Gastroesophageal sphincter (tissue), 4 donors: ENCODE measurements around the gene CYP8B1. TPM values are rescaled to one million over a fixed set of nuclear protein-coding genes. Genes with fewer than 3 reads are reported as not detected.

ENCODE experiments used
- ATAC-seq: fragments of 150-250 bp; one replicate; pipeline ENCODE4 v1.9.1; 2016; ENCODE audit warnings: mild to moderate bottlenecking, moderate library complexity
- H3K27ac ChIP-seq, 4 donors: fragments of 200-600 bp; sonication (generic) in 3 of 4; 1 replicate in 3 of 4; 2 replicates in 1 of 4; pipeline ENCODE4 v1.5.1; 2016 to 2019
- H3K27me3 ChIP-seq: fragments of 200-600 bp; sonication (generic); one replicate; pipeline ENCODE4 v1.5.1; 2019
- H3K36me3 ChIP-seq, 2 donors: fragments of 200-600 bp; sonication (generic); one replicate each; pipeline ENCODE4 v1.5.1; 2019; ENCODE audit warnings: control low read depth in 1 of 2
- H3K4me1 ChIP-seq, 3 donors: fragments of 200-600 bp; sonication (generic); 1 replicate in 2 of 3; 2 replicates in 1 of 3; pipeline ENCODE4 v1.5.1; 2016 to 2019; ENCODE audit warnings: control low read depth in 2 of 3
- H3K4me3 ChIP-seq, 2 donors: fragments of 200-600 bp; sonication (generic); one replicate each; pipeline ENCODE4 v1.5.1; 2019; ENCODE audit warnings: mild to moderate bottlenecking in 1 of 2, moderate library complexity in 1 of 2
- H3K9me3 ChIP-seq, 3 donors: fragments of 200-600 bp; sonication (generic); one replicate each; pipeline ENCODE4 v1.5.1; 2017 to 2019; ENCODE audit warnings: control low read depth in 2 of 3
- CTCF ChIP-seq, 4 experiments: fragments of 200-600 bp in 2 of 4; fragments of 450-650 bp in 2 of 4; sonication (generic) in 1 of 4; IDR thresholded peaks; one replicate each; pipeline ENCODE4 v1.5.1; 2017 to 2019; ENCODE audit warnings: antibody characterized with exemption in 4 of 4, mild to moderate bottlenecking in 2 of 4, moderate library complexity in 2 of 4
- EP300 ChIP-seq: sonication (generic); formaldehyde crosslinking; IDR thresholded peaks from one replicate; pipeline ENCODE4 v1.6.1; 2017; ENCODE audit warnings: antibody characterized with exemption, mild to moderate bottlenecking
- POLR2A ChIP-seq, 2 donors: fragments of 450-650 bp; IDR thresholded peaks; one replicate each; pipeline ENCODE4 v1.6.1; 2017; ENCODE audit warnings: antibody characterized with exemption in 2 of 2, mild to moderate bottlenecking in 2 of 2, moderate library complexity in 1 of 2
- POLR2AphosphoS5 ChIP-seq: sonication (generic); formaldehyde crosslinking; IDR thresholded peaks from one replicate; pipeline ENCODE4 v1.6.1; 2017; ENCODE audit warnings: antibody characterized with exemption
- WGBS, 2 donors: methylation state at CpG; one replicate each; pipeline ENCODE4 v1.1.5; 2018; ENCODE audit warnings: low coverage in 1 of 2; 5-methylcytosine and 5-hydroxymethylcytosine counted together
- total RNA-seq, 4 donors: library from RNA; depleted of rRNA; stranded (reverse); fragments of >200 nt; gene quantifications; one replicate each; pipeline ENCODE4 v1.1.0, GENCODE V29; 2016

The CYP8B1 gene
- total RNA-seq, 4 donors from 2014 or later: not detected

- TF ChIP-seq POLR2A (IDR thresholded peaks at IDR 0.05) (no peak), POLR2AphosphoS5 (no peak), CTCF (IDR thresholded peaks at IDR 0.05) (no peak), EP300 (no peak)
- WGBS, 2 donors: 100% methylated on average over 1 of the region's 3 CpGs; no CpG with 5 or more reads in 1 of the 2 donors
- peaks cover 6 to 49% (median 28%) of the 10 kb centered on the region in 3 donors for H3K4me1 ChIP-seq
These were observed 25.4 kb downstream of the CYP8B1 start for GRCh38 chr3:42850263-42850662.

GRCh38 chr3:42849017-42849416 lies 26.7 kb downstream of the CYP8B1 start:
- Histone ChIP-seq H3K4me1 (peaks cover 13 to 61% (median 28%) of the 10 kb centered on the region in 3 donors), H3K9me3 (no peaks in the 10 kb centered on the region), H3K4me3 (no peak overlapping the region), H3K27me3 (no peaks in the 10 kb centered on the region), H3K36me3 (no peaks in the 10 kb centered on the region), H3K27ac (no peak overlapping the region)
- 89% methylated on average over 5 of the region's 7 CpGs; no CpG with 5 or more reads in 1 of the 2 donors for WGBS, 2 donors
- no peak for ATAC-seq
- no peak for TF ChIP-seq POLR2AphosphoS5
- TF ChIP-seq POLR2A (IDR thresholded peaks at IDR 0.05): no peak
- TF ChIP-seq CTCF (IDR thresholded peaks at IDR 0.05): no peak
- TF ChIP-seq EP300: no peak

More at GRCh38 chr3:42850263-42850662, 25.4 kb downstream of the CYP8B1 start:
- Histone ChIP-seq H3K4me3 (no peak overlapping the region), H3K27ac (peak overlapping the region in 2 of 4 donors; percentile 20 to 32), H3K36me3 (no peaks in the 10 kb centered on the region), H3K27me3 (no peaks in the 10 kb centered on the region), H3K9me3 (no peaks in the 10 kb centered on the region)
- no peak for ATAC-seq

- 63 to 65% methylated on average over 2 of the region's 4 CpGs for WGBS, 2 donors
- peak; percentile 28 for ATAC-seq
- Histone ChIP-seq H3K27ac (peak overlapping the region in 3 of 4 donors; percentile 70 to 79 (median 77)), H3K4me3 (no peak overlapping the region), H3K4me1 (peaks cover 24 to 71% (median 35%) of the 10 kb centered on the region in 3 donors), H3K27me3 (no peaks in the 10 kb centered on the region), H3K9me3 (no peaks in the 10 kb centered on the region), H3K36me3 (no peaks in the 10 kb centered on the region)
- TF ChIP-seq EP300: no peak
- TF ChIP-seq POLR2AphosphoS5: no peak
- no peak for TF ChIP-seq CTCF (IDR thresholded peaks at IDR 0.05)
- TF ChIP-seq POLR2A (IDR thresholded peaks at IDR 0.05): no peak
These were observed 27.9 kb downstream of the CYP8B1 start for GRCh38 chr3:42847731-42848130.

GRCh38 chr3:42846685-42847522 lies 28.8 kb downstream of the CYP8B1 start:
- Histone ChIP-seq H3K36me3 (no peaks in the 10 kb centered on the region), H3K4me1 (peaks cover 29 to 71% (median 35%) of the 10 kb centered on the region in 3 donors), H3K27me3 (no peaks in the 10 kb centered on the region), H3K4me3 (no peak overlapping the region), H3K9me3 (no peaks in the 10 kb centered on the region), H3K27ac (peak overlapping the region; percentile 44 to 79 (median 74))
- WGBS, 2 donors: 31 to 45% methylated on average over 5 of the region's 5 CpGs
- no peak for ATAC-seq
- TF ChIP-seq CTCF (IDR thresholded peaks at IDR 0.05): no peak
- no peak for TF ChIP-seq POLR2AphosphoS5
- TF ChIP-seq POLR2A (IDR thresholded peaks at IDR 0.05): no peak
- no peak for TF ChIP-seq EP300

- Histone ChIP-seq H3K27ac (peak overlapping the region; percentile 66 to 79 (median 74)), H3K36me3 (no peaks in the 10 kb centered on the region), H3K27me3 (no peaks in the 10 kb centered on the region), H3K4me3 (no peak overlapping the region), H3K9me3 (no peaks in the 10 kb centered on the region), H3K4me1 (peaks cover 31 to 81% (median 35%) of the 10 kb centered on the region in 3 donors)
- 50% methylated on average over 1 of the region's 4 CpGs; no CpG with 5 or more reads in 1 of the 2 donors for WGBS, 2 donors
- no peak for ATAC-seq
- TF ChIP-seq CTCF (IDR thresholded peaks at IDR 0.05) (no peak), POLR2AphosphoS5 (no peak), EP300 (no peak), POLR2A (IDR thresholded peaks at IDR 0.05) (no peak)
These were observed 30.9 kb downstream of the CYP8B1 start for GRCh38 chr3:42844815-42845214.
